SK-N-SH treated with all-trans-retinoic acid at 6 μM for 48 hours (cell line): ENCODE data around the gene SBNO1.

Source experiments
- ESRRG ChIP-seq: fragments of 250-450 bp; sonication (Bioruptor Pico); IDR thresholded peaks from 2 replicates; pipeline ENCODE4 v1.6.1; 2021; ENCODE audit warnings: mild to moderate bottlenecking
- TCF4 ChIP-seq: fragments of 250-450 bp; sonication (Bioruptor Pico); IDR thresholded peaks from 2 replicates; pipeline ENCODE4 v1.8.0; 2021; ENCODE audit warnings: mild to moderate bottlenecking, moderate library complexity, borderline replicate concordance

DNA sequence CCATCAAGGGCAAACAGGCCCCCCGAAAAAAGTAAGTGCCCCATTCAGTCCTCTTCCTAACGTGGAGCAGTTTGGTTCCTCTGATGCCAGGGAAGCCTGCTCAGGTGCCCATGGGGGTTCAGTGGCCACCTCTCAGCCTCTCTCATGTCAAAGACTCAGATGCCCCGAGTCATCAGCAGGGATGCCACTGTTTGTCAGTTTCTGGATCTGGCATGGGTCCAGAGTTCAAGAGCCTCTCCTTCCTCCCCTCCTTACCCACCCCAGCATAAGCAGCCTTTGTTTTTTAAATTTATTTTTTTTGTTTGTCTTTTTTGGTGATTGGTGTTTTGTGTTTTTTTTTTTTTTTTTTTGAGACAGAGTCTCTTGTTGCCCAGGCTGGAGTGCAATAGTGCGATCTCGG is 30.6 kb upstream of the SBNO1 start:
- no peak for TF ChIP-seq TCF4
- no peak for TF ChIP-seq ESRRG (CRISPR knock-in tag)
